CD14-positive monocyte (primary cell): ENCODE measurements around the gene ANKRD10. TPM values are rescaled to one million over a fixed set of nuclear protein-coding genes. Genes with fewer than 3 reads are reported as not detected.

ENCODE experiments used
- DNase-seq, 3 donors: peaks; one replicate each; pipeline ENCODE4 v3.0.0-alpha.2; 2011 to 2022
- H2AFZ ChIP-seq: 2 replicates; pipeline ENCODE4 v1.6.0; 2012; ENCODE audit warnings: mild to moderate bottlenecking, low read depth, low read length, inconsistent platforms; ENCODE audit not compliant: insufficient read depth, poor library complexity, severe bottlenecking
- H3K27ac ChIP-seq, 2 donors: 1 replicate in 1 of 2; 2 replicates in 1 of 2; pipeline ENCODE4 v1.5.1; 2012 to 2013; ENCODE audit warnings: low read length in 2 of 2, control low read depth in 1 of 2, inconsistent platforms in 1 of 2, low read depth in 1 of 2, mild to moderate bottlenecking in 1 of 2
- H3K27me3 ChIP-seq, 2 donors: one replicate each; pipeline versions ENCODE4 v1.6.0 to v1.6.1; 2011 to 2013; ENCODE audit warnings: low read length in 2 of 2; ENCODE audit not compliant: control insufficient read depth in 2 of 2, insufficient read depth in 2 of 2
- H3K36me3 ChIP-seq, 2 donors: replicated peaks in 1 of 2; 1 replicate in 1 of 2; 2 replicates in 1 of 2; pipeline versions ENCODE4 v1.5.1 to v1.6.1; 2012 to 2013; ENCODE audit warnings: low read length in 2 of 2, control low read depth in 1 of 2, inconsistent platforms in 1 of 2, mild to moderate bottlenecking in 1 of 2; ENCODE audit not compliant: insufficient read depth in 2 of 2, control insufficient read depth in 1 of 2
- H3K4me1 ChIP-seq, 2 donors: 1 replicate in 1 of 2; 2 replicates in 1 of 2; pipeline versions ENCODE4 v1.5.1 to v1.6.1; 2012 to 2013; ENCODE audit warnings: low read length in 2 of 2, control low read depth in 1 of 2, inconsistent platforms in 1 of 2, mild to moderate bottlenecking in 1 of 2, moderate library complexity in 1 of 2; ENCODE audit not compliant: insufficient read depth in 2 of 2, control insufficient read depth in 1 of 2
- H3K4me2 ChIP-seq: replicated peaks from 2 replicates; pipeline ENCODE3; 2012; ENCODE audit warnings: low read length, moderate library complexity, mild to moderate bottlenecking; ENCODE audit not compliant: poor library complexity, severe bottlenecking; ENCODE audit errors: extremely low read depth
- H3K4me3 ChIP-seq, 3 experiments: fragments of 200-600 bp in 1 of 3; sonication (generic) in 1 of 3; replicated peaks in 1 of 3; 1 replicate in 2 of 3; 2 replicates in 1 of 3; pipeline ENCODE4 v1.5.1; 2011 to 2013; ENCODE audit warnings: low read length in 3 of 3, mild to moderate bottlenecking in 3 of 3, control low read depth in 2 of 3, low read depth in 2 of 3, inconsistent platforms in 1 of 3, moderate library complexity in 1 of 3
- H3K79me2 ChIP-seq: 2 replicates; pipeline ENCODE4 v1.6.0; 2012; ENCODE audit warnings: mild to moderate bottlenecking, control low read depth, inconsistent platforms, low read length, moderate library complexity; ENCODE audit not compliant: insufficient read depth
- H3K9ac ChIP-seq: 2 replicates; pipeline ENCODE4 v1.6.0; 2017; ENCODE audit warnings: low read length, mild to moderate bottlenecking; ENCODE audit not compliant: insufficient read depth, poor library complexity, severe bottlenecking
- H3K9me3 ChIP-seq, 2 donors: replicated peaks in 1 of 2; 1 replicate in 1 of 2; 2 replicates in 1 of 2; pipeline versions ENCODE4 v1.5.1 to v1.6.1; 2012 to 2013; ENCODE audit warnings: low read length in 2 of 2, control low read depth in 1 of 2; ENCODE audit not compliant: control insufficient read depth in 1 of 2, insufficient read depth in 1 of 2
- H4K20me1 ChIP-seq: 2 replicates; pipeline ENCODE4 v1.6.0; 2012; ENCODE audit warnings: mild to moderate bottlenecking, low read length, control low read depth, moderate library complexity; ENCODE audit not compliant: insufficient read depth
- H3K27ac Mint-ChIP-seq, 7 donors: one replicate each; pipeline ENCODE4 v1.8.0; 2020; ENCODE audit warnings: mild to moderate bottlenecking in 7 of 7, mixed read lengths in 7 of 7, moderate library complexity in 6 of 7, inconsistent platforms in 2 of 7
- H3K27me3 Mint-ChIP-seq, 3 donors: one replicate each; pipeline ENCODE4 v1.8.0; 2021 to 2022; ENCODE audit warnings: low read depth in 3 of 3, mild to moderate bottlenecking in 3 of 3, mixed read lengths in 3 of 3, moderate library complexity in 3 of 3, inconsistent platforms in 1 of 3
- H3K36me3 Mint-ChIP-seq, 2 donors: one replicate each; pipeline ENCODE4 v1.8.0; 2020; ENCODE audit warnings: mixed read lengths in 2 of 2, inconsistent platforms in 1 of 2, mild to moderate bottlenecking in 1 of 2
- H3K4me1 Mint-ChIP-seq: one replicate; pipeline ENCODE4 v1.8.0; 2020; ENCODE audit warnings: mild to moderate bottlenecking, mixed read lengths
- H3K4me3 Mint-ChIP-seq, 2 donors: one replicate each; pipeline ENCODE4 v1.8.0; 2020; ENCODE audit warnings: mild to moderate bottlenecking in 2 of 2, mixed read lengths in 2 of 2, moderate library complexity in 1 of 2
- H3K9me3 Mint-ChIP-seq, 7 donors: one replicate each; pipeline ENCODE4 v1.8.0; 2020 to 2022; ENCODE audit warnings: mixed read lengths in 7 of 7, mild to moderate bottlenecking in 6 of 7, moderate library complexity in 6 of 7, inconsistent platforms in 2 of 7
- WGBS: methylation state at CpG from one replicate; pipeline ENCODE4 v1.1.5; 2013; ENCODE audit warnings: missing lambda C conversion rate; ENCODE audit not compliant: insufficient coverage; 5-methylcytosine and 5-hydroxymethylcytosine counted together
- intact Hi-C, 2 donors: fragments of 100-400 bp; cut with micrococcal nuclease; formaldehyde crosslinking; loops; one replicate each; pipeline versions ENCODE4 v1.15.0 to v1.15.1; 2023
- polyA plus RNA-seq, 3 donors: library from polyadenylated mRNA; depleted of rRNA in 1 of 3; unstranded in 2 of 3; stranded (reverse) in 1 of 3; fragments of 300-500 nt in 2 of 3; fragments of >200 nt in 1 of 3; fragmentation: Illumina TruSeq in 2 of 3; gene quantifications; 1 replicate in 2 of 3; 2 replicates in 1 of 3; pipeline ENCODE4 v1.2.3, GENCODE V29; 2012 to 2021
- TF ChIP-seq, protein P1 (sequence below): fragments of 200-600 bp; IDR thresholded peaks from one replicate; pipeline ENCODE4 v1.8.0; 2022; ENCODE audit warnings: antibody characterized with exemption, mild to moderate bottlenecking

The ANKRD10 gene
- polyA plus RNA-seq, 3 donors, result 30.5 to 79.9 (median 37.2) TPM

- Histone ChIP-seq H3K79me2 (no peaks in the 10 kb centered on the region), H3K9me3 (peaks cover 0 to 8% of the 10 kb centered on the region in 2 donors), H3K4me3 (no peak overlapping the region), H3K27ac (no peak overlapping the region), H2AFZ (no peak overlapping the region), H3K36me3 (no peaks in the 10 kb centered on the region), H4K20me1 (no peaks in the 10 kb centered on the region), H3K4me2 (no peak overlapping the region), H3K9ac (no peak overlapping the region), H3K4me1 (no peaks in the 10 kb centered on the region), H3K27me3 (no peaks in the 10 kb centered on the region)
- Mint-ChIP-seq H3K4me3 (no peak overlapping the region), H3K27me3 (peaks cover 9 to 15% (median 15%) of the 10 kb centered on the region in 3 donors), H3K36me3 (no peaks in the 10 kb centered on the region), H3K27ac (no peak overlapping the region), H3K4me1 (no peaks in the 10 kb centered on the region), H3K9me3 (peaks cover 6 to 12% (median 11%) of the 10 kb centered on the region in 7 donors)
- DNase-seq, result no peak
- WGBS, result 96% methylated on average over 11 of the region's 20 CpGs
- intact Hi-C loops, result no loop called here
- TF ChIP-seq, protein P1, sequence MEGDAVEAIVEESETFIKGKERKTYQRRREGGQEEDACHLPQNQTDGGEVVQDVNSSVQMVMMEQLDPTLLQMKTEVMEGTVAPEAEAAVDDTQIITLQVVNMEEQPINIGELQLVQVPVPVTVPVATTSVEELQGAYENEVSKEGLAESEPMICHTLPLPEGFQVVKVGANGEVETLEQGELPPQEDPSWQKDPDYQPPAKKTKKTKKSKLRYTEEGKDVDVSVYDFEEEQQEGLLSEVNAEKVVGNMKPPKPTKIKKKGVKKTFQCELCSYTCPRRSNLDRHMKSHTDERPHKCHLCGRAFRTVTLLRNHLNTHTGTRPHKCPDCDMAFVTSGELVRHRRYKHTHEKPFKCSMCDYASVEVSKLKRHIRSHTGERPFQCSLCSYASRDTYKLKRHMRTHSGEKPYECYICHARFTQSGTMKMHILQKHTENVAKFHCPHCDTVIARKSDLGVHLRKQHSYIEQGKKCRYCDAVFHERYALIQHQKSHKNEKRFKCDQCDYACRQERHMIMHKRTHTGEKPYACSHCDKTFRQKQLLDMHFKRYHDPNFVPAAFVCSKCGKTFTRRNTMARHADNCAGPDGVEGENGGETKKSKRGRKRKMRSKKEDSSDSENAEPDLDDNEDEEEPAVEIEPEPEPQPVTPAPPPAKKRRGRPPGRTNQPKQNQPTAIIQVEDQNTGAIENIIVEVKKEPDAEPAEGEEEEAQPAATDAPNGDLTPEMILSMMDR, result no peak
Measured at GRCh38 chr13:110853235-110853721, 61.6 kb downstream of the ANKRD10 start.

GRCh38 chr13:110850840-110851239 lies 64.0 kb downstream of the ANKRD10 start:
- WGBS, result 90% methylated on average over 11 of the region's 11 CpGs
- H3K4me1 Mint-ChIP-seq, result no peaks in the 10 kb centered on the region
- no peak for DNase-seq
- H3K4me2 ChIP-seq, result no peak overlapping the region
- no peak overlapping the region for H3K27ac Mint-ChIP-seq
- H3K27me3 Mint-ChIP-seq, result peaks cover 6 to 20% (median 13%) of the 10 kb centered on the region in 3 donors
- TF ChIP-seq, protein P1, result no peak
- no peaks in the 10 kb centered on the region for H4K20me1 ChIP-seq
- no peaks in the 10 kb centered on the region for H3K9me3 ChIP-seq
- no peaks in the 10 kb centered on the region for H3K4me1 ChIP-seq
- no peak overlapping the region for H3K4me3 Mint-ChIP-seq
- no peak overlapping the region for H2AFZ ChIP-seq
- H3K9me3 Mint-ChIP-seq, result peaks cover 0 to 11% (median 5%) of the 10 kb centered on the region in 7 donors
- H3K27ac ChIP-seq, result no peak overlapping the region
- H3K4me3 ChIP-seq, result no peak overlapping the region
- H3K36me3 ChIP-seq, result no peaks in the 10 kb centered on the region
- H3K79me2 ChIP-seq, result no peaks in the 10 kb centered on the region
- H3K36me3 Mint-ChIP-seq, result no peaks in the 10 kb centered on the region
- intact Hi-C loops, result no loop called here
- H3K27me3 ChIP-seq, result no peaks in the 10 kb centered on the region
- no peak overlapping the region for H3K9ac ChIP-seq
